H9 (cell line): ENCODE data around the gene AMER3. TPM values are rescaled to one million over a fixed set of nuclear protein-coding genes. Genes with fewer than 3 reads are reported as not detected.

Source experiments
- DNase-seq: peaks from one replicate; pipeline ENCODE4 v3.0.0-alpha.2; 2017
- H2AFZ ChIP-seq: one replicate; pipeline ENCODE4 v1.6.1; 2013; ENCODE audit warnings: mild to moderate bottlenecking, low read length, control low read depth, moderate library complexity
- H2AK5ac ChIP-seq: 2 replicates; pipeline ENCODE4 v1.6.1; 2013; ENCODE audit warnings: low read length, control low read depth, mixed read lengths; ENCODE audit not compliant: insufficient read length
- H2BK120ac ChIP-seq: one replicate; pipeline ENCODE4 v1.6.1; 2013; ENCODE audit warnings: low read depth, mild to moderate bottlenecking, low read length, control low read depth, inconsistent platforms; ENCODE audit not compliant: poor library complexity, severe bottlenecking
- H2BK12ac ChIP-seq: 2 replicates; pipeline ENCODE4 v1.6.1; 2013; ENCODE audit warnings: low read length, control low read depth, mixed read lengths, low read depth; ENCODE audit not compliant: insufficient read length
- H2BK15ac ChIP-seq: 2 replicates; pipeline ENCODE4 v1.6.1; 2013; ENCODE audit warnings: low read depth, low read length, control low read depth
- H2BK20ac ChIP-seq: one replicate; pipeline ENCODE4 v1.6.1; 2013; ENCODE audit warnings: low read depth, mild to moderate bottlenecking, low read length, control low read depth, inconsistent platforms; ENCODE audit not compliant: poor library complexity, severe bottlenecking
- H2BK5ac ChIP-seq: 2 replicates; pipeline ENCODE4 v1.6.1; 2013; ENCODE audit warnings: low read length, control low read depth, mixed read lengths; ENCODE audit not compliant: insufficient read length
- H3K14ac ChIP-seq: 2 replicates; pipeline ENCODE4 v1.6.1; 2013; ENCODE audit warnings: low read length, control low read depth; ENCODE audit not compliant: insufficient read depth
- H3K18ac ChIP-seq: 2 replicates; pipeline ENCODE4 v1.6.1; 2013; ENCODE audit warnings: low read depth, mild to moderate bottlenecking, mixed read lengths, low read length, control low read depth; ENCODE audit not compliant: insufficient read length
- H3K23ac ChIP-seq: 2 replicates; pipeline ENCODE4 v1.6.1; 2013; ENCODE audit warnings: low read length, control low read depth, mixed read lengths, low read depth; ENCODE audit not compliant: insufficient read length
- H3K23me2 ChIP-seq: 2 replicates; pipeline ENCODE4 v1.6.1; 2013; ENCODE audit warnings: low read depth, mild to moderate bottlenecking, mixed read lengths, low read length, control low read depth; ENCODE audit not compliant: insufficient read length, poor library complexity, severe bottlenecking
- H3K27ac ChIP-seq: 2 replicates; pipeline ENCODE4 v1.5.1; 2013; ENCODE audit warnings: low read length, control low read depth, mixed read lengths, low read depth; ENCODE audit not compliant: insufficient read length
- H3K27me3 ChIP-seq: 2 replicates; pipeline ENCODE4 v1.6.1; 2013; ENCODE audit warnings: low read length, control low read depth, inconsistent platforms; ENCODE audit not compliant: insufficient read depth
- H3K4ac ChIP-seq: 2 replicates; pipeline ENCODE4 v1.6.1; 2013; ENCODE audit warnings: low read depth, mild to moderate bottlenecking, control low read depth, inconsistent platforms, low read length, moderate library complexity
- H3K4me1 ChIP-seq: 2 replicates; pipeline ENCODE4 v1.6.1; 2013; ENCODE audit warnings: low read length, control low read depth, inconsistent platforms; ENCODE audit not compliant: insufficient read depth
- H3K4me2 ChIP-seq: 2 replicates; pipeline ENCODE4 v1.6.1; 2013; ENCODE audit warnings: low read length, control low read depth, mixed read lengths; ENCODE audit not compliant: insufficient read length, insufficient read depth
- H3K56ac ChIP-seq: 2 replicates; pipeline ENCODE4 v1.6.1; 2013; ENCODE audit warnings: low read depth, mild to moderate bottlenecking, mixed read lengths, low read length, control low read depth; ENCODE audit not compliant: insufficient read length
- H3K79me1 ChIP-seq: 2 replicates; pipeline ENCODE4 v1.6.1; 2013; ENCODE audit warnings: low read depth, mild to moderate bottlenecking, moderate library complexity, low read length, control low read depth, inconsistent platforms; ENCODE audit not compliant: insufficient read depth, poor library complexity, severe bottlenecking
- H3K79me2 ChIP-seq: 2 replicates; pipeline ENCODE4 v1.6.1; 2013; ENCODE audit warnings: low read length, control low read depth, inconsistent platforms; ENCODE audit not compliant: insufficient read depth
- H3K9ac ChIP-seq: 2 replicates; pipeline ENCODE4 v1.6.1; 2013; ENCODE audit warnings: low read length, control low read depth, mixed read lengths; ENCODE audit not compliant: insufficient read length; ENCODE audit errors: extremely low read depth
- H3K9me3 ChIP-seq: one replicate; pipeline ENCODE4 v1.6.1; 2013; ENCODE audit warnings: low read depth, low read length, inconsistent platforms; ENCODE audit not compliant: control insufficient read depth
- H3T11ph ChIP-seq: one replicate; pipeline ENCODE4 v1.6.1; 2013; ENCODE audit warnings: mild to moderate bottlenecking, low read length, control low read depth, inconsistent platforms
- H4K20me1 ChIP-seq: one replicate; pipeline ENCODE4 v1.6.1; 2013; ENCODE audit not compliant: control insufficient read depth, insufficient read length, insufficient read depth
- H4K5ac ChIP-seq: 2 replicates; pipeline ENCODE4 v1.6.1; 2013; ENCODE audit warnings: low read depth, mild to moderate bottlenecking, mixed read lengths, low read length, control low read depth; ENCODE audit not compliant: insufficient read length
- H4K8ac ChIP-seq: replicated peaks from 2 replicates; pipeline ENCODE4 v1.6.1; 2013; ENCODE audit warnings: low read length, control low read depth, mixed read lengths, low read depth; ENCODE audit not compliant: insufficient read length
- H4K91ac ChIP-seq: 2 replicates; pipeline ENCODE4 v1.6.1; 2013; ENCODE audit warnings: low read depth, mild to moderate bottlenecking, moderate library complexity, mixed read lengths, low read length, control low read depth; ENCODE audit not compliant: insufficient read length
- H3K27ac Mint-ChIP-seq, 3 experiments: 2 replicates in 2 of 3; 3 replicates in 1 of 3; pipeline ENCODE4 v1.8.0; 2020 to 2021; ENCODE audit warnings: mixed read lengths in 3 of 3, mild to moderate bottlenecking in 1 of 3, moderate library complexity in 1 of 3
- H3K27me3 Mint-ChIP-seq: 2 replicates; pipeline ENCODE4 v1.8.0; 2021; ENCODE audit warnings: low read depth, mild to moderate bottlenecking, moderate library complexity, mixed read lengths
- H3K36me3 Mint-ChIP-seq, 3 experiments: 2 replicates in 2 of 3; 3 replicates in 1 of 3; pipeline ENCODE4 v1.8.0; 2020 to 2021; ENCODE audit warnings: low read depth in 3 of 3, mixed read lengths in 3 of 3; ENCODE audit not compliant: insufficient read depth in 1 of 3
- H3K4me1 Mint-ChIP-seq, 2 experiments: 2 replicates each; pipeline ENCODE4 v1.8.0; 2020; ENCODE audit warnings: mixed read lengths in 2 of 2
- H3K4me3 Mint-ChIP-seq, 2 experiments: 2 replicates in 1 of 2; 3 replicates in 1 of 2; pipeline ENCODE4 v1.8.0; 2020 to 2021; ENCODE audit warnings: mild to moderate bottlenecking in 2 of 2, mixed read lengths in 2 of 2, moderate library complexity in 1 of 2
- H3K9me3 Mint-ChIP-seq, 2 experiments: 2 replicates in 1 of 2; 3 replicates in 1 of 2; pipeline ENCODE4 v1.8.0; 2020; ENCODE audit warnings: mild to moderate bottlenecking in 2 of 2, mixed read lengths in 2 of 2, moderate library complexity in 1 of 2
- CTCF ChIP-seq: fragments of 200-600 bp; sonication (generic); conservative IDR thresholded peaks from 3 replicates; pipeline ENCODE4 v1.8.0; 2021; ENCODE audit warnings: antibody characterized with exemption, mild to moderate bottlenecking
- WGBS: extraction: QIAGEN DNeasy Blood & Tissue Kit; methylation state at CpG from one replicate; pipeline ENCODE4 v1.1.7; 2013; ENCODE audit warnings: missing lambda C conversion rate, low lambda C conversion rate, mixed read lengths; ENCODE audit not compliant: insufficient read length; ENCODE audit errors: extremely low coverage; 5-methylcytosine and 5-hydroxymethylcytosine counted together
- total RNA-seq: library from RNA; stranded (reverse); gene quantifications from 2 replicates; pipeline ENCODE4 v1.2.1, GENCODE V29; 2021

The AMER3 gene
- total RNA-seq, 1 experiment from 2014 or later: 0.59 TPM

- Histone ChIP-seq H3K23ac (no peak overlapping the region), H3K23me2 (peaks cover 13% of the 10 kb centered on the region), H3K4me1 (no peaks in the 10 kb centered on the region), H2BK20ac (no peak overlapping the region), H3K9ac (peak overlapping the region; percentile 36), H3K9me3 (no peaks in the 10 kb centered on the region), H3T11ph (no peak overlapping the region), H3K18ac (peak overlapping the region; percentile 9), H4K5ac (no peak overlapping the region), H2BK12ac (no peak overlapping the region), H2AK5ac (no peak overlapping the region), H3K79me2 (no peaks in the 10 kb centered on the region), H2AFZ (no peak overlapping the region), H3K27me3 (peaks cover 3% of the 10 kb centered on the region; the same call in 1 of the 2 replicates), H4K20me1 (no peaks in the 10 kb centered on the region), H4K91ac (no peak overlapping the region), H4K8ac (no peak overlapping the region), H3K4ac (no peak overlapping the region), H3K79me1 (no peaks in the 10 kb centered on the region), H2BK15ac (no peak overlapping the region), H3K14ac (no peak overlapping the region; the same call in 1 of the 2 replicates), H3K56ac (no peak overlapping the region), H2BK120ac (no peak overlapping the region), H2BK5ac (no peak overlapping the region), H3K4me2 (peak overlapping the region; percentile 67), H3K27ac (no peak overlapping the region)
- no CpG with 5 or more reads among the region's 48 CpGs for WGBS
- Mint-ChIP-seq H3K4me3 (peak overlapping the region; percentile 72 to 78), H3K27ac (peak overlapping the region in 2 of 3 experiments; percentile 11 to 17; a peak in 1 of 7 replicates), H3K9me3 (peaks cover 4% of the 10 kb centered on the region in 2 experiments; a peak in 4 of 5 replicates), H3K27me3 (peaks cover 32% of the 10 kb centered on the region), H3K4me1 (peaks cover 6% of the 10 kb centered on the region in 2 experiments), H3K36me3 (no peaks in the 10 kb centered on the region; a peak in 1 of 7 replicates)
- peak; percentile 96 for DNase-seq
- no peak for TF ChIP-seq CTCF
These were observed 27.9 kb upstream of the AMER3 start for GRCh38 chr2:130727286-130727924.
